HepG2 (cell line): Measurements from ENCODE around the gene NDUFA13. TPM values are rescaled to one million over a fixed set of nuclear protein-coding genes. Genes with fewer than 3 reads are reported as not detected.

Experiments used
- AFF4 ChIP-seq: sonication (generic); formaldehyde crosslinking; IDR thresholded peaks from 2 replicates; pipeline ENCODE4 v1.4.0; 2020; ENCODE audit warnings: missing genetic modification reagents
- AGO1 ChIP-seq: fragments of 200-400 bp; formaldehyde crosslinking; IDR thresholded peaks from 2 replicates; pipeline ENCODE4 v1.6.1; 2017; ENCODE audit warnings: mild to moderate bottlenecking, low read depth, low read length, moderate library complexity; ENCODE audit not compliant: poor library complexity, severe bottlenecking
- ATF6 ChIP-seq: sonication (generic); formaldehyde crosslinking; conservative IDR thresholded peaks from 2 replicates; pipeline ENCODE4 v1.4.0; 2020; ENCODE audit warnings: missing genetic modification reagents
- CSRNP1 ChIP-seq: sonication (generic); formaldehyde crosslinking; IDR thresholded peaks from 2 replicates; pipeline ENCODE4 v1.8.1; 2023; ENCODE audit warnings: mild to moderate bottlenecking, missing genetic modification reagents
- KDM2A ChIP-seq: sonication (generic); formaldehyde crosslinking; IDR thresholded peaks from 2 replicates; pipeline ENCODE4 v1.4.0; 2020; ENCODE audit warnings: low read depth, missing genetic modification reagents, borderline replicate concordance
- KLF15 ChIP-seq: sonication (generic); formaldehyde crosslinking; IDR thresholded peaks from 2 replicates; pipeline ENCODE4 v1.8.1; 2023; ENCODE audit warnings: borderline replicate concordance, mild to moderate bottlenecking, inconsistent platforms, missing genetic modification reagents, mixed read lengths
- MEIS2 ChIP-seq: sonication (generic); formaldehyde crosslinking; IDR thresholded peaks from 2 replicates; pipeline ENCODE4 v1.9.0; 2021; ENCODE audit warnings: mild to moderate bottlenecking, missing genetic modification reagents
- PBX3 ChIP-seq: sonication (generic); formaldehyde crosslinking; IDR thresholded peaks from 2 replicates; pipeline ENCODE4 v1.8.1; 2023; ENCODE audit warnings: missing genetic modification reagents, inconsistent platforms, borderline replicate concordance
- POLR2AphosphoS2 ChIP-seq: IDR thresholded peaks from 2 replicates; pipeline ENCODE4 v1.6.1; 2011; ENCODE audit warnings: low read depth, low read length, improper control_type of control experiment
- RAD21 ChIP-seq: fragments of 450-650 bp; formaldehyde crosslinking; IDR thresholded peaks from 2 replicates; pipeline ENCODE4 v1.5.0; 2020; ENCODE audit warnings: mild to moderate bottlenecking
- TEAD3 ChIP-seq: optimal IDR thresholded peaks from 2 replicates; pipeline ENCODE3; 2016; ENCODE audit warnings: borderline replicate concordance
- ZBTB20 ChIP-seq: sonication (generic); formaldehyde crosslinking; IDR thresholded peaks from 2 replicates; pipeline ENCODE4 v1.8.1; 2023; ENCODE audit warnings: missing genetic modification reagents, low read depth, mild to moderate bottlenecking, borderline replicate concordance
- ZIK1 ChIP-seq: sonication (generic); formaldehyde crosslinking; IDR thresholded peaks from 2 replicates; pipeline ENCODE4 v1.5.0; 2020; ENCODE audit warnings: mild to moderate bottlenecking, low read depth, missing genetic modification reagents, borderline replicate concordance
- ZNF180 ChIP-seq: sonication (generic); formaldehyde crosslinking; IDR thresholded peaks from 2 replicates; pipeline ENCODE4 v1.4.0; 2020; ENCODE audit warnings: low read depth, missing genetic modification reagents, borderline replicate concordance
- ZNF235 ChIP-seq: sonication (generic); formaldehyde crosslinking; IDR thresholded peaks from 2 replicates; pipeline ENCODE4 v1.8.1; 2023; ENCODE audit warnings: mild to moderate bottlenecking, missing genetic modification reagents, borderline replicate concordance
- ZNF30 ChIP-seq: sonication (generic); formaldehyde crosslinking; IDR thresholded peaks from 2 replicates; pipeline ENCODE4 v1.5.0; 2020; ENCODE audit warnings: mild to moderate bottlenecking, missing genetic modification reagents
- ZNF543 ChIP-seq: sonication (generic); formaldehyde crosslinking; IDR thresholded peaks from 2 replicates; pipeline ENCODE4 v1.4.0; 2020; ENCODE audit warnings: mild to moderate bottlenecking, missing genetic modification reagents
- ZNF552 ChIP-seq: sonication (generic); formaldehyde crosslinking; IDR thresholded peaks from 2 replicates; pipeline ENCODE4 v1.9.0; 2022; ENCODE audit warnings: missing genetic modification reagents, mild to moderate bottlenecking, borderline replicate concordance
- ZNF670 ChIP-seq: sonication (generic); formaldehyde crosslinking; IDR thresholded peaks from 2 replicates; pipeline ENCODE4 v1.8.0; 2022; ENCODE audit warnings: mild to moderate bottlenecking, missing genetic modification reagents, borderline replicate concordance
- ZNF790 ChIP-seq: sonication (generic); formaldehyde crosslinking; IDR thresholded peaks from 2 replicates; pipeline ENCODE4 v1.8.0; 2022; ENCODE audit warnings: missing genetic modification reagents, mild to moderate bottlenecking, borderline replicate concordance
- polyA plus RNA-seq, 8 experiments: library from polyadenylated mRNA; depleted of rRNA in 3 of 8; stranded (reverse) in 7 of 8; unstranded in 1 of 8; fragments of >200 nt; fragmentation: Illumina TruSeq in 4 of 8; extraction: Trizol in 4 of 8; gene quantifications; 2 replicates each; pipeline versions ENCODE4 v1.2.1 to v1.2.3, GENCODE V29; 2011 to 2016; ENCODE audit warnings: low read depth in 4 of 8, missing spikeins in 1 of 8, mixed read lengths in 1 of 8; ENCODE audit not compliant: insufficient read depth in 1 of 8
- total RNA-seq, 5 experiments: library from RNA; depleted of rRNA; stranded (reverse); fragments of >200 nt; fragmentation: Illumina TruSeq; extraction: Trizol; gene quantifications; 2 replicates each; pipeline ENCODE4 v1.2.3, GENCODE V29; 2016; ENCODE audit warnings: low read depth in 1 of 5

NDUFA13 gene
- total and polyA plus RNA-seq, 2 of the 13 experiments (the other 11 are each of a cell fraction or from before 2014, with no cell fraction given), result 337 to 366 TPM

GRCh38 chr19:19515642-19516519 lies at the start of gene NDUFA13 (continued):
- TF ChIP-seq ZNF552 (CRISPR knock-in tag) (no peak), ZNF235 (CRISPR knock-in tag) (no peak), PBX3 (no peak), ZNF543 (CRISPR knock-in tag) (no peak), MEIS2 (CRISPR knock-in tag) (peak; percentile 48; the same call in 1 of the 2 replicates), ZNF180 (no peak), ZBTB20 (CRISPR knock-in tag) (no peak), AFF4 (no peak), RAD21 (CRISPR knock-in tag) (no peak), CSRNP1 (CRISPR knock-in tag) (no peak), ZNF670 (CRISPR knock-in tag) (no peak; the same call in 1 of the 2 replicates), KLF15 (CRISPR knock-in tag) (0 out of 2 replicates have a peak, but pooled peaks have one; percentile 41), AGO1 (no peak), ZNF30 (CRISPR knock-in tag) (no peak), ZIK1 (no peak; the same call in 1 of the 2 replicates), TEAD3 (peak; percentile 20), POLR2AphosphoS2 (no peak), ATF6 (no peak), ZNF790 (CRISPR knock-in tag) (no peak), KDM2A (CRISPR knock-in tag) (peak; percentile 100)
